Measurements from ENCODE around the gene IQCE. TPM values are rescaled to one million over a fixed set of nuclear protein-coding genes. Genes with fewer than 3 reads are reported as not detected.

The IQCE gene
- total RNA-seq, 1 donor from 2014 or later: 12.0 TPM

GRCh38 chr7:2655870-2656614, 97.3 kb downstream of the IQCE start:
- H3K4me1 Mint-ChIP-seq (ENCODE audit: low read depth, unreplicated experiment): peaks cover 11% of the 10 kb centered on the region
- H3K27me3 Mint-ChIP-seq (ENCODE audit: unreplicated experiment): peaks cover 8% of the 10 kb centered on the region
- H3K9me3 Mint-ChIP-seq (ENCODE audit: unreplicated experiment): peaks cover 6% of the 10 kb centered on the region
- TF ChIP-seq CTCF (IDR thresholded peaks at IDR 0.05; ENCODE audit: partially characterized antibody, unreplicated experiment): no peak
- DNase-seq: no peak
- H3K36me3 Mint-ChIP-seq (ENCODE audit: unreplicated experiment): peaks cover 6% of the 10 kb centered on the region
- H3K4me3 Mint-ChIP-seq (ENCODE audit: unreplicated experiment): no peak overlapping the region
- no peak overlapping the region for H3K27ac Mint-ChIP-seq (ENCODE audit: unreplicated experiment)

- Mint-ChIP-seq H3K36me3 (ENCODE audit: unreplicated experiment) (peaks cover 6% of the 10 kb centered on the region), H3K27ac (ENCODE audit: unreplicated experiment) (peak overlapping the region; percentile 62), H3K4me1 (ENCODE audit: low read depth, unreplicated experiment) (peaks cover 8% of the 10 kb centered on the region), H3K27me3 (ENCODE audit: unreplicated experiment) (peaks cover 8% of the 10 kb centered on the region), H3K9me3 (ENCODE audit: unreplicated experiment) (peaks cover 6% of the 10 kb centered on the region), H3K4me3 (ENCODE audit: unreplicated experiment) (peak overlapping the region; percentile 64)
- TF ChIP-seq CTCF (IDR thresholded peaks at IDR 0.05; ENCODE audit: partially characterized antibody, unreplicated experiment): no peak
- no peak for DNase-seq
Observed at GRCh38 chr7:2657208-2657607, 98.4 kb downstream of the IQCE start.

- peaks cover 3% of the 10 kb centered on the region for H3K4me1 Mint-ChIP-seq (ENCODE audit: low read depth, unreplicated experiment)
- no peak overlapping the region for H3K27ac Mint-ChIP-seq (ENCODE audit: unreplicated experiment)
- H3K36me3 Mint-ChIP-seq (ENCODE audit: unreplicated experiment): peaks cover 6% of the 10 kb centered on the region
- no peak for DNase-seq
- peaks cover 6% of the 10 kb centered on the region for H3K27me3 Mint-ChIP-seq (ENCODE audit: unreplicated experiment)
- no peak overlapping the region for H3K4me3 Mint-ChIP-seq (ENCODE audit: unreplicated experiment)
- H3K9me3 Mint-ChIP-seq (ENCODE audit: unreplicated experiment): peaks cover 6% of the 10 kb centered on the region
- TF ChIP-seq CTCF (IDR thresholded peaks at IDR 0.05; ENCODE audit: partially characterized antibody, unreplicated experiment): no peak
Observed at GRCh38 chr7:2657920-2658671, 99.3 kb downstream of the IQCE start.

GRCh38 chr7:2658941-2659340, 100.2 kb downstream of the IQCE start:
- Mint-ChIP-seq H3K4me3 (ENCODE audit: unreplicated experiment) (no peak overlapping the region), H3K27ac (ENCODE audit: unreplicated experiment) (no peak overlapping the region), H3K36me3 (ENCODE audit: unreplicated experiment) (peaks cover 6% of the 10 kb centered on the region), H3K4me1 (ENCODE audit: low read depth, unreplicated experiment) (peaks cover 3% of the 10 kb centered on the region), H3K9me3 (ENCODE audit: unreplicated experiment) (peaks cover 6% of the 10 kb centered on the region), H3K27me3 (ENCODE audit: unreplicated experiment) (peaks cover 9% of the 10 kb centered on the region)
- no peak for TF ChIP-seq CTCF (IDR thresholded peaks at IDR 0.05; ENCODE audit: partially characterized antibody, unreplicated experiment)
- no peak for DNase-seq

Data from glutamatergic neuron (in vitro differentiated cells).